ENCODE measurements around the gene OSBPL10. TPM values are rescaled to one million over a fixed set of nuclear protein-coding genes. Genes with fewer than 3 reads are reported as not detected.

The OSBPL10 gene
- total RNA-seq, 1 donor from 2014 or later: 6.4 TPM

DNA sequence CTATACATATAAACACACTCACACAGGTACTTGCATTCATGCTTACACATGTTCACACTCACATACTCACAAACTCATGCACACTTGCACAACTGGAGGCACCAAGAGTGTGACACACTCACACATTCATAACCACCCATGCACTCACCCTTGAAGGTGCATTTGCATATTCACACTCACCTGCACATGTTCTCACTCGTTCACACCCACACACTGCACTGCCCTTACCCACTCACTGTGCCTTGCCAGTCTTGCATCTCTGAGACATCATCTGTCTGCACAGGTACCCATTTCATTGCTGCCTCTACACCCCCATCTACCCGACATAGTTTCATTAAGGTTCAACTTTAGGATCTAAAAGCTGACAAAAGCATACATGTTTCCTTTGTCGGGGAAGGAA is 95.8 kb downstream of the OSBPL10 start:
- DNase-seq: no peak
- TF ChIP-seq, protein P1, sequence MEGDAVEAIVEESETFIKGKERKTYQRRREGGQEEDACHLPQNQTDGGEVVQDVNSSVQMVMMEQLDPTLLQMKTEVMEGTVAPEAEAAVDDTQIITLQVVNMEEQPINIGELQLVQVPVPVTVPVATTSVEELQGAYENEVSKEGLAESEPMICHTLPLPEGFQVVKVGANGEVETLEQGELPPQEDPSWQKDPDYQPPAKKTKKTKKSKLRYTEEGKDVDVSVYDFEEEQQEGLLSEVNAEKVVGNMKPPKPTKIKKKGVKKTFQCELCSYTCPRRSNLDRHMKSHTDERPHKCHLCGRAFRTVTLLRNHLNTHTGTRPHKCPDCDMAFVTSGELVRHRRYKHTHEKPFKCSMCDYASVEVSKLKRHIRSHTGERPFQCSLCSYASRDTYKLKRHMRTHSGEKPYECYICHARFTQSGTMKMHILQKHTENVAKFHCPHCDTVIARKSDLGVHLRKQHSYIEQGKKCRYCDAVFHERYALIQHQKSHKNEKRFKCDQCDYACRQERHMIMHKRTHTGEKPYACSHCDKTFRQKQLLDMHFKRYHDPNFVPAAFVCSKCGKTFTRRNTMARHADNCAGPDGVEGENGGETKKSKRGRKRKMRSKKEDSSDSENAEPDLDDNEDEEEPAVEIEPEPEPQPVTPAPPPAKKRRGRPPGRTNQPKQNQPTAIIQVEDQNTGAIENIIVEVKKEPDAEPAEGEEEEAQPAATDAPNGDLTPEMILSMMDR (IDR thresholded peaks at IDR 0.05; ENCODE audit: borderline replicate concordance): no peak
- intact Hi-C loops (cut with micrococcal nuclease): no loop called here
- H3K9me3 ChIP-seq (replicated peaks): peaks cover 5% of the 10 kb centered on the region
- no peaks in the 10 kb centered on the region for H3K36me3 ChIP-seq
- H3K27me3 ChIP-seq (ENCODE audit: low read depth): no peaks in the 10 kb centered on the region
- H3K4me3 ChIP-seq: no peak overlapping the region
- H3K27ac ChIP-seq (replicated peaks): no peak overlapping the region
- no peaks in the 10 kb centered on the region for H3K4me1 ChIP-seq

DNA sequence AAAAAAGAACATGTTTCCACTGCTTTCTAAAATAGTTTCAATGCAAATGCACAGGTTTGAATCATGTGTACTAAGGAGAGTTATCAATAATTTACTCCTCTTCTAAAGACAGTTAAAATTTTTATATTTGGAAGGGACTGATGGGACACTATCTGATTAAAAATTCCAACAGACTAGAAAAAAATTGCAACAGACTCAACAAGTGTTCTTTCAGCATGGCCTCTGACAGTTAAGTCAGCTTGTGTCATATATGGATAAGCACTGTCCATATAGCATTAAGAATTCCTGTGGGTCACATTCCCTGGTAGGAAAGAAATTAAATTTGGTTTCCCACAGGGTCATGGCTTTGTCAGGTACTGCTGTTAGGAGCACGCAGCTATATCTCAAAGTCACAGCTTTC is 96.8 kb downstream of the OSBPL10 start:
- Histone ChIP-seq H3K9me3 (replicated peaks) (peaks cover 5% of the 10 kb centered on the region), H3K27ac (replicated peaks) (no peak overlapping the region), H3K4me3 (no peak overlapping the region), H3K36me3 (no peaks in the 10 kb centered on the region), H3K27me3 (ENCODE audit: low read depth) (no peaks in the 10 kb centered on the region), H3K4me1 (no peaks in the 10 kb centered on the region)
- TF ChIP-seq, protein P1 (IDR thresholded peaks at IDR 0.05; ENCODE audit: borderline replicate concordance): no peak
- intact Hi-C loops (cut with micrococcal nuclease): no loop called here
- DNase-seq: no peak

DNA sequence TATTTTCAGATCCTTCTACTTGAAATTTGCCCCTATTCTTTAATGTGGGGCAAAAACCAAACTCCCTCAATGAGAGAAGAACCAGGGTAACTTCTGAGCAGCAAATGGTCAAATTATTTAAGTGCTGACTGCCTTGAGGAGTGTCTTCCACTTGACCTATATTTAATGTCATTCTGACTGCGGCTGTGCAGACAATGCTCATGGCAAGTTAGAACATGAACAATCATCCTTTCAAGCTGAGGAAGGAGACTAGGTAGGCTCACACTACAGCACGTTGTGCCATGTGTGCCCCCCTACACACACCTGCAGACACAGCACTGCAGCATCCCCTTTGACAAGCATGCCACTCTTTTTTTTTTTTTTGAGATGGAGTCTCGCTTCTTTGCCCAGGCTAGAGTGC is 98.2 kb downstream of the OSBPL10 start:
- DNase-seq: no peak
- Histone ChIP-seq H3K4me1 (no peaks in the 10 kb centered on the region), H3K27ac (replicated peaks) (no peak overlapping the region), H3K27me3 (ENCODE audit: low read depth) (no peaks in the 10 kb centered on the region), H3K9me3 (replicated peaks) (no peaks in the 10 kb centered on the region), H3K4me3 (no peak overlapping the region), H3K36me3 (no peaks in the 10 kb centered on the region)
- TF ChIP-seq, protein P1 (IDR thresholded peaks at IDR 0.05; ENCODE audit: borderline replicate concordance): no peak
- intact Hi-C loops (cut with micrococcal nuclease): no loop called here

DNA sequence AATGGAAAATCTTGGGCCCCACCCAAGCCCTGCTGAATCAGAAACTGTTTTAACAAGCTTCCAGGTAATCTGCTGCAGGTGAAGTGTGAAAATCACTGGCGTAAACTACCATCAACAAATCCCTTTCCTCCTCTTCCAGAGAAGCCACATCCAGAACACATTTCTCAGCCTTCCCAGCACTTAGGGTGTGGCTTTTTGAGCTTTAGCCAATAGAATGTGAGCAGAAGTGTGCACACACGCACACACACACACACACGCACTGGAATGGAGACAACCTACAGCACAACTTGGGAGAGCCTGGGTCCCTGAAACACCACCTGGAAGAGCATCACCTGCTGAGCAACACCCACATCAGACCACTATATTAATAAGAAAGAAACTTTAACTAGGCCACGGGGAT is 98.6 kb downstream of the OSBPL10 start:
- H3K4me3 ChIP-seq: no peak overlapping the region
- intact Hi-C loops (cut with micrococcal nuclease): no loop called here
- H3K36me3 ChIP-seq: no peaks in the 10 kb centered on the region
- DNase-seq: no peak
- no peaks in the 10 kb centered on the region for H3K9me3 ChIP-seq (replicated peaks)
- H3K27me3 ChIP-seq (ENCODE audit: low read depth): no peaks in the 10 kb centered on the region
- TF ChIP-seq, protein P1 (IDR thresholded peaks at IDR 0.05; ENCODE audit: borderline replicate concordance): no peak
- H3K27ac ChIP-seq (replicated peaks): no peak overlapping the region
- H3K4me1 ChIP-seq: no peaks in the 10 kb centered on the region

DNA sequence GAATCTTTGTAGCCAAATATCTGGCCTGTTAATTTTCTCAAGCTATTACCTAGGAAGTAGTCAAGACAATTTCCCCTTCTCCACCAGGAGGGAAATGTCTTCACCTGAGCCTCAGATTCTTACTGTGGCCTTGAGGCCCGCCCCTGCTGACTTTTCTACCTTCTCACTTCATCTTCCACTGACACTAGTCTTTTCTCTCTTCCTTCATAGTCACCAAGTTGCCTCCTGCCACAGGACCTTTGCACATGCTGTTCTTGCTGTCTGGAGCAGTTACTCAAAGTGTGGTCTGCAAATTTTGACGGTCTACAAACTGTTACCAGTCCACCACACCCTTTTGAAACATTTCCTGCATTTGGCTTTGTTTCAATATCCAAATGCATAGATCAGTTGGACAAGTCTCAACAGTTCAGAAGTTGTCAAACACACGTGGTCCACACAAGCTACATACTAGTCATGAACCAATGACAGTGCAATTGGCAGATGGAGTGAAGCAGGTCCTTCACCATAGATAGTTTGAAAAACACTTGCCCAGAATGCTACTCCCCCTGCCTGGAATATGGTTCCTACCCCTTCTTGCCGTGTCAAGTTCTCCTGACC is 100.5 kb downstream of the OSBPL10 start:
- TF ChIP-seq, protein P1 (IDR thresholded peaks at IDR 0.05; ENCODE audit: borderline replicate concordance): no peak
- DNase-seq: no peak
- H3K27me3 ChIP-seq (ENCODE audit: low read depth): no peaks in the 10 kb centered on the region
- no peaks in the 10 kb centered on the region for H3K9me3 ChIP-seq (replicated peaks)
- H3K4me3 ChIP-seq: no peak overlapping the region
- H3K4me1 ChIP-seq: no peaks in the 10 kb centered on the region
- no peak overlapping the region for H3K27ac ChIP-seq (replicated peaks)
- intact Hi-C loops (cut with micrococcal nuclease): no loop called here
- no peaks in the 10 kb centered on the region for H3K36me3 ChIP-seq

All from left ventricle myocardium inferior (tissue), 1 donor.